Activated CD4-positive, alpha-beta T cell treated with anti-CD3 and anti-CD28 coated beads for 36 hours (primary cell): ENCODE data around the gene COL4A2. TPM values are rescaled to one million over a fixed set of nuclear protein-coding genes. Genes with fewer than 3 reads are reported as not detected.
"Not testable (repeated sequence)": the region's sequence is repeated elsewhere in the genome, so short reads cannot be mapped to it uniquely, and the experiment has no call there.

Experiments used
- ATAC-seq: fragments of 200-7000 bp; cut with Tn5 transposase; one replicate; pipeline ENCODE4 v1.10.0; 2021; ENCODE audit warnings: mild to moderate bottlenecking, moderate library complexity
- CTCF ChIA-PET: fragments of 350-600 bp; sonication (Branson Sonifier 250); formaldehyde crosslinking; loops from one replicate; lab custom pipeline; 2021; ENCODE audit warnings: antibody characterized with exemption; lab: Charles Lee
- POLR2A ChIA-PET: fragments of 350-600 bp; sonication (Branson Sonifier 250); formaldehyde crosslinking; loops from one replicate; lab custom pipeline; 2021; ENCODE audit warnings: antibody characterized with exemption, inconsistent platforms; lab: Charles Lee
- DNase-seq: peaks from one replicate; pipeline ENCODE4 v3.0.0-alpha.2; 2020
- H3K27ac Mint-ChIP-seq: one replicate; pipeline ENCODE4 v1.8.0; 2021; ENCODE audit warnings: mixed read lengths
- H3K27me3 Mint-ChIP-seq: one replicate; pipeline ENCODE4 v1.8.0; 2021; ENCODE audit warnings: mixed read lengths
- H3K36me3 Mint-ChIP-seq: one replicate; pipeline ENCODE4 v1.8.0; 2021; ENCODE audit warnings: low read depth, mixed read lengths
- H3K4me1 Mint-ChIP-seq: one replicate; pipeline ENCODE4 v1.8.0; 2021; ENCODE audit warnings: mixed read lengths
- H3K4me3 Mint-ChIP-seq: one replicate; pipeline ENCODE4 v1.8.0; 2021; ENCODE audit warnings: mild to moderate bottlenecking, moderate library complexity, mixed read lengths
- H3K9me3 Mint-ChIP-seq: one replicate; pipeline ENCODE4 v1.8.0; 2021; ENCODE audit warnings: low read depth, mixed read lengths
- intact Hi-C, 2 experiments: fragments of 100-400 bp; cut with DNase I in 1 of 2; cut with micrococcal nuclease in 1 of 2; formaldehyde crosslinking; loops; one replicate each; pipeline versions ENCODE4 v1.14.2 to v1.15.1; 2022 to 2024; cut with DNase I, micrococcal nuclease
- total RNA-seq, 2 experiments: library from RNA; stranded (reverse); gene quantifications; one replicate each; pipeline ENCODE4 v1.2.3, GENCODE V29; 2021

COL4A2 gene
- total RNA-seq, 2 experiments from 2014 or later = not detected

DNA sequence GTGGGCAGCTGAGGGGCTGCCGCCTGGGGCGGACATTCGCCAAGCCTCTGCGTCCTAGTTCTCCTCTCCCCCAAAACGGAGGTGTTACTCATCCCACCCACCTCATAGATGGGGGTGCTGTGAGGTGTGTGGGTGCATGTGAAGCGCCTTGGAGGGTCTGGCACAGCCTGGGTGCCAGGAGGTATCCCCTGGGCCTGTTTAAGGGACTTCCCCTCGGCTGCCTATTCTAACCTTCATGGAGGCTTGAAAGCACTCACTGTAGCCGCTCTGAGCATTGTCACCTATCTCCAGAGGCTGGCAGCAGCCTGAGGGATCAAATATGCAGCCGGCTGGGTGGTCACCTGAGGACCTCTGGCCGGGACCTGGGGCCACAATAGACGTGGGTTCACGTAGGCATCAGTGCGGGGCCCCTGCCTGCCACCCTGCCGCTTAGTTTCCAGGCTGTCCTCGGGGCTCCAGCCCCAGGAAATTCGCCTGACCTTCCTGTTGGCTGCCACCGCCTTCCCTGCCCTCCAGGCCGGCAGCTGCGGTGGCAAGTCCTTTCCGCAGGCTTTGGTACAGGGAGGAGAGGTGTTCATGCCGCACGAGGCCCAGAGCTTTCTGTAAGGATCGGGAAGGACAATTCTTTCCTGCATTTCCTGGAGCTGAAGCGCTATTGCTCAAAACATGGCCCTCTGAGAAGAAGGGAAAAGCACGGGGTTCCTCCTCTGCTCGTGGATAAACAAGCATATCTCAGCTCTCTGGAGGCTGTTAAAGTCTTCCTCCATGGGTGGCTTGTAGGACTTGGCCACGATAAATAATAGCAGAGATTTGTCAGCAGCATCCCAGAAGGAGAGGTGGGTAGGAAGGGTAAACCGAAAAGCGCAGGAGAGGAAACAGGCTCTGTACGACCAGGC, 4.6 kb downstream of the COL4A2 start:
- H3K4me1 Mint-ChIP-seq = peaks cover 11% of the 10 kb centered on the region
- ChIA-PET POLR2A (no interaction called here), CTCF (interaction anchor here (1.1 kb wide), 1 partner anchor 52 kb away, joined by 3 read pairs; no protein-coding TSS in a partner anchor)
- H3K4me3 Mint-ChIP-seq = no peak overlapping the region
- intact Hi-C loops = loop anchor here in 1 of 2 experiments (5.0 kb wide), 1 partner anchor 801 kb away; no protein-coding TSS in a partner anchor
- H3K27me3 Mint-ChIP-seq = peaks cover 57% of the 10 kb centered on the region
- no peaks in the 10 kb centered on the region for H3K9me3 Mint-ChIP-seq
- ATAC-seq (no peak), DNase-seq (no peak)
- no peaks in the 10 kb centered on the region for H3K36me3 Mint-ChIP-seq
- no peak overlapping the region for H3K27ac Mint-ChIP-seq

DNA sequence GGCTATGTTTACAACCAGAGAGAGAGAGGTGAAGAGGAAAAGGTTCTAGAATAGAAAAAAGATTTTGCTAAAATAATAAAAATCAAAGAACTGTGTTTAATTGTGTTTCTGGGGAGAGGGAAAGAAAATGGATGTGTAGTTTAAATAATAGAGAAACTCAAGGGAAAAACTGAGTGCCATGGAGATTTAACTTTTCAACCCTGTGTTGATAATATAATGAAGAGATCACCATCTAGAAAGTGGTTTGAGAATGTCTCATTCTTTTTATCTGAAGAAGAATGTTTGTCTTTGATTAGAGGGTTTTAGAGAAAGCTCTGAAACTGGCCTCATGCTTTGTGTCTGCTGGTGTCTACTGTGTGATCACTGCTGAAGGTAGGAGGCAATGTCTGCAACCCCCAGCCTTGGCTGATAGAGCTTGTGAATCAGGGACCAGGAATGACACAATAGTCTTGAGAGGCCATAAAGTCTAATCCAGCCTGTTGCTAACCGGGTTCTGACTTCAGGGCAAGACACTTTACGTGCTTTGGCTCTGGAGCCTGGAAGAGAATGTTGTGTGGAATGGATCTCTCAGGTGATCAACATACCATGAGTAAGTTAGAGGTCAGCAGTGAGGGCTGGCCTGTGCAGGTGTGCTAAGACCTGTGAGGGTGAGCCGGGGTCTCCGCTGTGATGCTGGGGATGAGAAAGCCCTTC, 5.4 kb downstream of the COL4A2 start:
- Mint-ChIP-seq H3K4me3 (no peak overlapping the region), H3K27ac (peak overlapping the region; percentile 5), H3K4me1 (peaks cover 11% of the 10 kb centered on the region), H3K36me3 (no peaks in the 10 kb centered on the region), H3K27me3 (peaks cover 62% of the 10 kb centered on the region), H3K9me3 (no peaks in the 10 kb centered on the region)
- ATAC-seq = no peak
- intact Hi-C loops = loop anchor here in 1 of 2 experiments (5.0 kb wide), 1 partner anchor 800 kb away; no protein-coding TSS in a partner anchor
- ChIA-PET CTCF (interaction anchor here (1.1 kb wide), 1 partner anchor 53 kb away, joined by 3 read pairs; no protein-coding TSS in a partner anchor), POLR2A (no interaction called here)
- DNase-seq = no peak

DNA sequence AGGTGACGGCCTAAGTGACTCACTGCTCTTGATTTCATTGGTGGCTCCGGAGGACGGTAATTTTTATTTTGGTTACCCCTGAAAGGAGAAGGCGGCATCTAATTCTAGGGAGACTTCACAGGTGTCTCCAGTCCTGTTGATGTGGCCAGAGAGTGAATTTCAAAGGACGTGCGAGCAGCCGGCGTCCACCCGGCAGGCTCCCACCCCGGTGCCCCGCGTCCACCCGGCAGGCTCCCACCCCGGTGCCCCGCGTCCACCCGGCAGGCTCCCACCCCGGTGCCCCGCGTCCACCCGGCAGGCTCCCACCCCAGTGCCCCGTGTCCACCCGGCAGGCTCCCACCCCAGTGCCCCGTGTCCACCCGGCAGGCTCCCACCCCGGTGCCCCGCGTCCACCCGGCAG, 6.2 kb downstream of the COL4A2 start:
- H3K9me3 Mint-ChIP-seq, POLR2A ChIA-PET, H3K4me3 Mint-ChIP-seq, DNase-seq, ATAC-seq, H3K36me3 Mint-ChIP-seq, H3K27ac Mint-ChIP-seq, H3K4me1 Mint-ChIP-seq, CTCF ChIA-PET: not testable (repeated sequence)
- intact Hi-C loops = loop anchor here in 1 of 2 experiments (5.0 kb wide), 1 partner anchor 799 kb away; no protein-coding TSS in a partner anchor
- peaks cover 61% of the 10 kb centered on the region for H3K27me3 Mint-ChIP-seq

DNA sequence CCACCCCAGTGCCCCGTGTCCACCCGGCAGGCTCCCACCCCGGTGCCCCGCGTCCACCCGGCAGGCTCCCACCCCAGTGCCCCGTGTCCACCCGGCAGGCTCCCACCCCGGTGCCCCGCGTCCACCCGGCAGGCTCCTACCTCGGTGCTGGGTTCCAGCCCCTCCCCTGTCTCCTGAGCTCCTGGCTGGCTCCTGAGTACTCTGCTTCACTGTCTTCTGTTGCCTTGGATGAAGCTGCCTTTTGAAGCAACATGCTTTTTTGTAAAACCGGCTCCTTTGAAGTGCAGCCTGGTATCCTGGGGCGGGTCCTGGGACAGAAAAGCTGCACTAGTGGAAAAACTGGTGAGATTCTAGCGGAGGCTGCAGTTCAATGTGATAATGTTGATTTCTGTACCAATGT, 6.6 kb downstream of the COL4A2 start:
- H3K27ac Mint-ChIP-seq, DNase-seq, H3K4me1 Mint-ChIP-seq, H3K36me3 Mint-ChIP-seq, ATAC-seq, H3K4me3 Mint-ChIP-seq, POLR2A ChIA-PET, H3K9me3 Mint-ChIP-seq: not testable (repeated sequence)
- intact Hi-C loops = loop anchor here in 1 of 2 experiments (5.0 kb wide), 1 partner anchor 799 kb away; no protein-coding TSS in a partner anchor
- H3K27me3 Mint-ChIP-seq = peaks cover 58% of the 10 kb centered on the region
- CTCF ChIA-PET = interaction anchor here (0.6 kb wide), 1 partner anchor 1748 kb away, joined by 3 read pairs; no protein-coding TSS in a partner anchor

DNA sequence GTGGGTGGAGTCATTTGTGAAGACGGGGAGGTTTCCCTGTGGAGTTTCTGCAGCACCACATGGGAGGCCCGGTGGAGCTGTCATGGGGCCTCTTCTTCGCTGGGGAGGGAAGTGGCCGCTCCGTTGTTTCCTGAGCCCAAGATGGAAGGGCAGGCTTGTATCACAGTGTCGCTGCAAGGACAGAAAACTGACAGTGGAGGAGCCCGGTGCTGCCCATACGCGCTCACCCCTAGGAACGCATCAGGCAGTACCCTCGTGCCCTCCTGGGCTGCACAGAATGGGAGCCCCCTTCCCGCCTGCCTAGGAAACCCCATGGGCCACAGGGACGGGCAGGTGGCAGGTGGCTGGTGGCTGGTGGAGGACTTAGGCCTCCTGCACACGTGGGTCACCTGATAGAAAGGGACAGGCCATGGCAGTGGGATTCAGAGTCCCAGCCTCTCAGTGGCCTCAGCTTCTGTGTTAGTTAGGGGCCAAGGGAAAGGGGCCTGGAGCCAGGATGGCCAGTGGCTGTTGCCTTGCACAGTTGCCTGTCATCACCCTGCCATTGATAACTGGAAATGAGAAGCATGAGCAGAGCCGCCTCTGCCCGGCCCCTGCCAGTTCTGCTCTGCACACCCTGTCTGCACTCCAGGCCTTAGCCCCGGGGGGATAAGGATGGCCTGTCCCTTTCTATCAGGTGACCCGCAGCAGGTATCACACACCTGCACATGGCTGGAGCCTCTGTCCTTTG, 7.6 kb downstream of the COL4A2 start:
- no peak overlapping the region for H3K27ac Mint-ChIP-seq
- intact Hi-C loops = loop anchor here in 1 of 2 experiments (5.0 kb wide), 1 partner anchor 798 kb away; no protein-coding TSS in a partner anchor
- H3K36me3 Mint-ChIP-seq = no peaks in the 10 kb centered on the region
- ATAC-seq = no peak
- ChIA-PET POLR2A (no interaction called here), CTCF (no interaction called here)
- peaks cover 5% of the 10 kb centered on the region for H3K4me1 Mint-ChIP-seq
- no peaks in the 10 kb centered on the region for H3K9me3 Mint-ChIP-seq
- no peak for DNase-seq
- H3K27me3 Mint-ChIP-seq = peaks cover 55% of the 10 kb centered on the region
- no peak overlapping the region for H3K4me3 Mint-ChIP-seq

DNA sequence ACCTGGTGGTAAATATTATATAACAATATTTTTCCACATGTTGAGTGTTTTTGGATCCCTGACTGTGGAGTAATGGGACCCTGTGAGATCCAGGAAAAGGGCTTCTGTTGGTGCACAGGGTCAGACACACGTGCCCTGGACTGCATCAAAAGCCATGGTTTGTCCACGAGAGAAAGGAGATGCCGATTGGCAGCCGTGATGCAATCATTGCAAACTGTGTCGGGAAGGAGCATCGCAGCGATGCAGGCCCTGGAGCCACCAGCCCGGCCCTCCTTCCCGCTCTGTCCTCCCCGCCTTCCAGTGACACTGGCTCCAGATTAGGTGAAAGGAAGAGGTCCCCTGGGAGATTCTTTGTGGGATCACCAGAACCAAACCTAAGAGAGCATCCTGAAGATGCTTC, 9.1 kb downstream of the COL4A2 start:
- DNase-seq (no peak), ATAC-seq (no peak)
- no peaks in the 10 kb centered on the region for H3K9me3 Mint-ChIP-seq
- intact Hi-C loops = no loop called here
- H3K4me3 Mint-ChIP-seq = no peak overlapping the region
- ChIA-PET CTCF (no interaction called here), POLR2A (no interaction called here)
- no peak overlapping the region for H3K27ac Mint-ChIP-seq
- H3K27me3 Mint-ChIP-seq = peaks cover 42% of the 10 kb centered on the region
- H3K36me3 Mint-ChIP-seq = no peaks in the 10 kb centered on the region
- peaks cover 14% of the 10 kb centered on the region for H3K4me1 Mint-ChIP-seq

DNA sequence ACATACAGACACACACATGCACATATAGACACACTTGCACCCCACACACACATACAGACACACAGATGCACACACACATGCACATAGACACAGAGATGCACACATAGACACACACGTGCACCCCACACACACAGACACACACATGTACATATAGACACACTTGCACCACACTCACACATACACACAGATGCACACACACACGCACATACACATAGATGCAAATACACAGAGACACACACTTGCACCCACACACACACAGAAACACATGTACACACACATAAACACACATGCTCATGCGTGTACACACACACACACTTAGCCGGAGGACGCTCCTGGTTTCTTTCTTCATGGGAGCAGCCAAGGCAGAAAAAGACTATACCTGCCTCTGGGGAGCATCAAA, 10.0 kb downstream of the COL4A2 start:
- no peak for ATAC-seq

DNA sequence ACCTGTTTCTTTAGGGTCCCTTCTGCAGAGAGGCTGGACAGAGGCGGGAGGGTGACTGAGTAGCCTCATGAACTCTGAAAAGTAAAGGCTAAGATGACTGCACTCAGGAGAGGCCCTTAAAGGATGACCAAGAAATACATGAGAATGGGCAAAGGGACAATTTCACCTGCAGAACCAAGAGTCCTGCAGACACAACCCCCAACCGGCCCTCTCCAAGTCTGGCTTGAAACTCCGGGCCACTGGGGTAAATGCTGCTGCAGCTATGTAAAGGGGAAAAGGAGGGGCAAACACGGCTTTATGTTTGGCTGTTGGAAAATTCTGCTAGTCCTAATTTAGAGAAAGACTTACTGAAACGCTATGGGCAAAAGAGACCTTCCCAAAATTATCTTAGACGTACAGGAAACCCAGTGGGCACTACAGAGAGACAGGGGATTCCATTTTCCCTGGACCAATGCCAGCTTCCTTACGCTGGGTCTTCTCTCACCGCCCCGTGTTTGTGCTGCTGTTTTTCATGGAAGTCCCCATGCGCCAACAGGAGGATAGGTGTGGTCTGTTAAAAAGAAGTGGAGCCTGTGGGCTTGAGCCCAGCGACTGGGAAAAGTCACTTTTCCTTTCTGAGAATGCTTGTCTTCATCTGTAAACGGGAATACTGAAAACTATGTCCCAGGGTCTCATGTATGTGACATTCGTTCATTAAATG, 10.6 kb downstream of the COL4A2 start:
- ChIA-PET POLR2A (no interaction called here), CTCF (no interaction called here)
- Mint-ChIP-seq H3K4me1 (peaks cover 14% of the 10 kb centered on the region), H3K36me3 (no peaks in the 10 kb centered on the region), H3K27me3 (peaks cover 45% of the 10 kb centered on the region), H3K9me3 (no peaks in the 10 kb centered on the region), H3K27ac (no peak overlapping the region), H3K4me3 (no peak overlapping the region)
- intact Hi-C loops = no loop called here
- ATAC-seq = no peak
- DNase-seq = no peak

More for the DNA sequence above, 10.0 kb downstream of the COL4A2 start:
- no peaks in the 10 kb centered on the region for H3K36me3 Mint-ChIP-seq
- H3K4me3 Mint-ChIP-seq = no peak overlapping the region
- no peaks in the 10 kb centered on the region for H3K9me3 Mint-ChIP-seq
- ChIA-PET CTCF (no interaction called here), POLR2A (no interaction called here)
- no peak for DNase-seq
- H3K27ac Mint-ChIP-seq = no peak overlapping the region
- peaks cover 45% of the 10 kb centered on the region for H3K27me3 Mint-ChIP-seq
- intact Hi-C loops = no loop called here
- H3K4me1 Mint-ChIP-seq = peaks cover 14% of the 10 kb centered on the region

DNA sequence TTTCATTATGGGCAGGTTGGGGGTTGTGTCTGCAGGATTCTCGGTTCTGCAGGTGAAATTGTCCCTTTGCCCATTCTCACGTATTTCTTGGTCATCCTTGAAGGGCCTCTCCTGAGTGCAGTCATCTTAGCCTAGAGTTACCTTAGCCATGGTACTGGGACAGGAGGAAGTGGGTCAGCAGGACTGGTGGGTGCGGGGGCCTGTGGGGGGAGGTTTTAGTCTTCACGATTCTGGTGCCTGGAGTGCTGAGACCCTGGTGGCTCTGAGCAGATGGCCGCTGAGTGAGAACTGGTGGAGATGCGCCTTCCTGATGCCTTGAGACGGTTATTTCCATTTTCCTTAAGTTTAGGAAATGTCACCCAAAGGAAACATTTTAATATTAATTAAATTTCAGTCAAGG, 11.8 kb downstream of the COL4A2 start:
- Mint-ChIP-seq H3K27ac (no peak overlapping the region), H3K9me3 (no peaks in the 10 kb centered on the region), H3K4me1 (peaks cover 14% of the 10 kb centered on the region), H3K27me3 (peaks cover 39% of the 10 kb centered on the region), H3K36me3 (no peaks in the 10 kb centered on the region), H3K4me3 (no peak overlapping the region)
- CTCF ChIA-PET = no interaction called here
- POLR2A ChIA-PET = no interaction called here
- DNase-seq = no peak
- intact Hi-C loops = loop anchor here in 1 of 2 experiments (1.0 kb wide), 1 partner anchor 181 kb away; no protein-coding TSS in a partner anchor
- no peak for ATAC-seq

DNA sequence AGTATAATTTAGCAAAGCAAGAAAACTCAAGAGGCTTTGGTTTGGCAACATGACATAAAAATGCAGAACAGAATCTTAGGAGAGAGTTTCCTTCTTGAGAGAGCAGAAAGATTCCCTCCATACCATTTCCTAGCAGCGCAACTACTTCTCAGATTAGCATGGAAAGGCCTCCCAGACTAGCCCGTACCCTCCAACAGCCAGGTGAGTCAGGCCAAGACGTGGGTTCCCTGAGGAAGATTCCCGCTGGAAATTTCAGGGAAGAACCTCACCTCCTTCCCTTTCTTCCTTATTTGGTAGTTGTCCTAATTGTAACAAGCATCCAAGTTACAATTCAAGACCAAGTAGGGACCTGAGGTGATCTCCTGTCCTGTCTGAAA, 12.3 kb downstream of the COL4A2 start:
- Mint-ChIP-seq H3K27me3 (peaks cover 34% of the 10 kb centered on the region), H3K36me3 (no peaks in the 10 kb centered on the region), H3K9me3 (no peaks in the 10 kb centered on the region), H3K4me1 (peaks cover 14% of the 10 kb centered on the region), H3K27ac (no peak overlapping the region), H3K4me3 (no peak overlapping the region)
- ATAC-seq (peak; percentile 25), DNase-seq (no peak)
- intact Hi-C loops = loop anchor here in 1 of 2 experiments (1.0 kb wide), 1 partner anchor 181 kb away; no protein-coding TSS in a partner anchor
- ChIA-PET CTCF (no interaction called here), POLR2A (no interaction called here)
